ENCODE measurements around the gene LRRTM4.

Gene LRRTM4

DNA sequence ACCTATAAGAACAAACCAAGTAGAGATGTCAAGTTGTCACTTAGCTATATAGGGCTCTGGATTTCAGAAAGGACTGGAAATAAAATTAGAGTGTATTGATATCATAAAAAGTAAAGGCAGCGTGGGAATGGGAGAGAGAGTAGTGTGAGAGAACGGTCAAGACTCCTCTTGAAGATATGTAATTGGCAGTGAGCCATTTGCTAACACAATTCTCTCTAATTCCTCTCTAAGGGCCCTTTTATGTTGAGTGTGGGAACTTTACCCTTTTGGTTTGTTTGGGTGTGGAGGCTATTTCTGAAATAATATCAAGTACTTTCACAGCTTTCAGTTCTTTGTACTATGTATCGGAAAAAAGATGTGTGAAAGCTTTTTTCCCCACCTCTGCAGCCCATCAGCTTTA is 196.8 kb downstream of the LRRTM4 start:
- DNase-seq (ENCODE audit: extremely low read depth in 1 of 2, low read depth in 1 of 2): no peak

DNA sequence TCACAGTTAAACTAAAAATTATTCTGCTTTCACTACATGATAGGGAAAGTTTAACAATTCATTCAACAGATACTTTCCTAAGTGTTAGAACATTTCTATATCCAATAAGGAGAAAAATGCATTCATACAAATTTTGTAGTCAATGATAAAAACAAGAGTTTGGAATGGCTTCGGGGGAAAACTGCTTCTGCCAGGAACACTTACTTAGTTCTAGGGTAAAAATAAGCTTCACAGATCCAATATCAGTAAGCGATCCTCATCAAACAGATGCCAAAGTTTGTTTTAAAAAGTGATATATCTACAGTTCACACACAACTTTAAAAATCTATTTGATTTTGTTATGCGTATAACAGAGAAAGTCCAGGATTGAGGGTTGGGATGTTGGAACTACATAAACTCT is 199.7 kb downstream of the LRRTM4 start:
- no peak for DNase-seq (ENCODE audit: extremely low read depth in 1 of 2, low read depth in 1 of 2)

DNA sequence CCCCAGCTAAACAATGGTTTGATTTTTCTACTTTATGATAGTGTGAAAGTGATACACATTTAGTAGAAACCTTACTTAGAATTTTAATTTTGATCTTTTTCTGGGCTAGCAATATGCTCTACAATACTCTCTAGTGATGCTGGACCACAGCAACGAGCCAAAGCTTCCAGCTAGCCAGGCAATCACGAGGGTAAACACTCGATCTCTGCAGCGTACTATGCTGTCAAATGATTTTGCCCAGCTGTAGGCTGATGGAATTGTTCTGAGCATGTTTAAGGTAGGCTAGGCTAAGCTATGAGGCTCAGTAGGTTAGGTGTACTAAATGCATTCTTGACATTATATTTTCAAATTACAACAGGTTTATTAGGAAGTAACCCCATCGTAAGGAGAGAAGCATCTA is 207.5 kb downstream of the LRRTM4 start:
- no peak for DNase-seq (ENCODE audit: extremely low read depth in 1 of 2, low read depth in 1 of 2)

DNA sequence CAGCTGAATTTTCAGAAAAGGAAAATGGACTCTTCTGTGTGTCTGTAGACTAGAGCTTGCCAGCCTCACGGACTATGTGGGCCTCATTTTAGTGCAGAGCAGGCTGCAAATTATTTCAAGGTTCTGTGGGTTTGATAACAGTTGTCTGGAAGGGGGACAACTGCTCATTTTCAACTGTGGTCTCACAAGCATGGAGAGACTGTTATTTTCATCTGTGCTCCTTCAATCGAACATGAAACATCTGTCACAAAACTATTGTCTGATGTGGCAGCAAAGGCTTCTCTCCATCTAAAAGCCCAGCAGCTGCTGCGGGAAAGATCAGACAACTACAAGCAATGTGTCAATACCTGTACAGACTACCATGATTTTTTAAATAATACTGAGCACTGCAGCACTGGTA is 211.8 kb downstream of the LRRTM4 start:
- no peak for DNase-seq (ENCODE audit: extremely low read depth in 1 of 2, low read depth in 1 of 2)

DNA sequence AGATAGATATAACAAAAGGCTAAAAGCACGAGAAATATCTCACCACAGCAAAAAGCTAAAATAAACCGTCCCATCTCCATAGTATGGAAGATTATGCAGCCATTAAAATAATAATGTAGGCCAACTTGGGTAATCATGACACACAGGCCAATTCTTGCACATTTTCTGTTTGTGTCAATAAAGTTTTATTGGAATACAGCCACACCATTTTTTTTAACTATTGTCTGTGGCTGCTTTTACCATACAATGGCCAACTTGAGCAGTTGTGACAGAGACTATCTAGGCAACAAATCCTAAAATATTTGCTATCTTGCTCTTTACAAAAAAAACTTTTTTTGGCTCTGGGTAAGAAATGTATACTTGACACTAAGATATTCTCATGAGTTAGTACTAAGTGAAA is 212.5 kb downstream of the LRRTM4 start:
- no peak for DNase-seq (ENCODE audit: extremely low read depth in 1 of 2, low read depth in 1 of 2)

DNA sequence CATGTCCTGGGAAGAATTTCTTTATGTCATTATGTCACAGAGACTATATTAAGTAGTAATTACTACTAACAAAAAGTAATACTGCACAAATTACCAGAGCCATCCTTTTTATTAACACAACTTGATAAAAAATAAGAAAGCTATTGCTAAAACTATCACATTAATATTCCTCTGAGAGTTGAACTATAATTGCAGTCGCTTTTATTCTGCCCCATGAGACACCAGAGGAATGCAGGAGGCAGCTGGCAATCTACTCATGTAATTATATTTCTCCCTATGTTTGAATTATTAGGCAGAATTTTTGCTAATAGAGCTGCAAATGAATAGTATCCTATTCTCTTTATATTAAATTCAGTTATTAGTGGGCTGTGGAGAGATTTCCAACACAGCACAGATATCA is 220.7 kb downstream of the LRRTM4 start:
- no peak for DNase-seq (ENCODE audit: extremely low read depth in 1 of 2, low read depth in 1 of 2)

DNA sequence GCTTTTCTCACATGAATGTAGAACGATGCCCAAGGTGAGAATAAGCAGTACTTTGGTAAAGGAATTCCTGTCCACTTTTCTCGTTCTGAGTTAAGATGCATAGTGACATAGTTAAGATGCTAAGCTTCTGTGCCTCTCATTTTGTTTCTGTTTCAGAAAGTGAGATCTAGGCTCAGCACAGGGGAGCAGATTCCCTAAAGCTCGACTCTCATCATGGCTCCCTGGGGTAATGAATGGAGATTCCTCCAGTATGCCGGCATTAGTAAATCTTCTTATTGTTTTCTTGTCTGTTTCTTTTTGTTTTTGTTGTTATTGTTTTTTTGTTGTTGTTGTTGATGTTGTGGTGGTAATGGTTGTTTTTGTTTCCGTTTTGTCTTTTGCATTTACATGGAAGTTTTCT is 225.4 kb downstream of the LRRTM4 start:
- DNase-seq (ENCODE audit: extremely low read depth in 1 of 2, low read depth in 1 of 2): no peak

DNA sequence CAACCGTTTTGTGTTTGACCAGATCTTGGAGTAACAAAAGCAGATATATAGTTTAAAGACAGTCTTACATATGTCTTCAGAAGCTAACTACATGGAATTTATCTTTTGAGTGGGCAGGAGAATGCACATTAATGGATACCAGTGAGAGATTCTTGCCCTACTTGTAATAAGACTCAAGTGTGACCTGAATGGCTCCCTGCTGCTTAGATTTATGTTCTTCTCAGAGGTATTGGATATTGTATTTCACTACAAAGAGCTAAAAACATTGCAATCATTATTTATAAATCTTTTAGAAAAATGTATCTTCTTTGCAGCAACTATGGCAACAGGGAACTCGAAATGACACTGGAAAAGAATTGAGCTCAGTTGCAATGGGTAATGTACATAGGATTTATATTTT is 227.7 kb downstream of the LRRTM4 start:
- DNase-seq (ENCODE audit: extremely low read depth in 1 of 2, low read depth in 1 of 2): no peak

DNA sequence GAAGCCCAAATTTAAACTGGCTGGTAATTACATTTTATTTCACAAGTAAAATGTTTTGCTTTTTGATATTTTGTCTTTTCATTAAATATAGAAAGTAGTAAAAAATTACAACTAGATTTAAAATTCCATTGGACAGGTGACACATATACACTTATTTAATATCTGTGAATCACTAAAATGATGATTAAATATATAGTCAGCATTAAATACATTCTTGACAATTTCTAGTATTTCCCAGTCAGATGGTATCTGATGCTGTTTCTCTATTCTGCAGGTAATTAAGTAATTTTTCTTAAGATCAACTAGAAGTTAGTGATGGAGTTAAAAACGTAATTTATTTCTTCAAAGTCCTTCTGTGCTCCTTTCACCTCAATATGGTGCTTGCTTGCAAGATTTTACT is 237.8 kb downstream of the LRRTM4 start:
- no peak for DNase-seq (ENCODE audit: extremely low read depth in 1 of 2, low read depth in 1 of 2)

DNA sequence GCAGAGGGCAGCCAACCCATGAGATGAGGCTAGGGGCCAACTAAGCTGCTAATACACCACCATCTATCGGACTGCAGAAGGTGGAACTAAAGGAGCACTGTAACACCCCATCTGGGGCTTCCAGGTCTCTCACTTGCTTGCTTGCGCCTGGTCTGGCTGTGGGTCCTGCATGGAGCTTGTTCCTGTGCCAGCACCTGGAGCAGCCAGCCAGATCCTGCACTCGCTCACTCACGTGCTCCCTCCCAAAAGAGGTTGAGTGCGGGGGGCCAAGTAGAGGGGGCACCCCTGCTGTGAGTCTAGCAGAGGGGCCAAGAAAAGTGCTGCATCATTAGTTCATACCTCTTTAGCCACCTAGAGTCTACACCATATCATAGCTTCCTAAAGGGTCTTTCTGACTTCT is 250.9 kb downstream of the LRRTM4 start:
- no peak for DNase-seq (ENCODE audit: extremely low read depth in 1 of 2, low read depth in 1 of 2)

DNA sequence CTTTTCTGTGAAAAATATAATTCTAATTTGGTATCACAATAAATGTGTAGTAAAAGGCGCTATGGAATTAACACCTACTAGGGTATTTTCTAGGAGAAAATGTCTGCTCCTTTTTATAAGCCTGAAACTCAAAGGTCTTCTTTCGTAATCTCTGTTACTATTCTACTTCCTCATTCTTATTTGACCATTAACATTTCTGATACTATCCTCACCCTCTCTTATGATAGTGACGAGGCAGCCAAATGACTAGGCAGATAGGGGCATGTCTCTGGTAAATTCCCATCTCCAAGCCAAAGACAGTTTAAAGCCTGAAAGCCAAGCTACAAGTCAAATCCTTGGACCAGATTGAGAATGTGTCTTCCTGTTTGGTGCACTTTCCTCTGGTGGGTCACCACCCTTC is 251.7 kb downstream of the LRRTM4 start:
- DNase-seq (ENCODE audit: extremely low read depth in 1 of 2, low read depth in 1 of 2): no peak

DNA sequence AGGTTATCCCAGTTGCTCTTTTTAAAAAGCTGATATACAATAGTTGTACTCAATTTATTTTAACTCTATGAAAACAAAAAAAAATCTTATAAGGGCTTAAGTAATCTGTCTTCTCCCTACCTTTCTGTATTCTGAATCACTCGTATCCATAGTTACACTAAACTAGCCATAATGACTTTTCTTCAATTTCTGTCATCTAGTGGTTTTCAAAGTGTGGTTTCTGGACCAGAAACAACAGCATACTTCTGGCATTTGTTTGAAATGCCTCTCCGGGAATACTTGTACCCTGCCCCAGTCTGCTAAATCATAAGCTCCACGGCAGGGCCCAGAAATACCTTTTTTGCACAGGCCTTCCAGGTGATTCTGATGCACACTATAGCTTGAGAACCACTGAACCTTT is 253.6 kb downstream of the LRRTM4 start:
- DNase-seq (ENCODE audit: extremely low read depth in 1 of 2, low read depth in 1 of 2): no peak

DNA sequence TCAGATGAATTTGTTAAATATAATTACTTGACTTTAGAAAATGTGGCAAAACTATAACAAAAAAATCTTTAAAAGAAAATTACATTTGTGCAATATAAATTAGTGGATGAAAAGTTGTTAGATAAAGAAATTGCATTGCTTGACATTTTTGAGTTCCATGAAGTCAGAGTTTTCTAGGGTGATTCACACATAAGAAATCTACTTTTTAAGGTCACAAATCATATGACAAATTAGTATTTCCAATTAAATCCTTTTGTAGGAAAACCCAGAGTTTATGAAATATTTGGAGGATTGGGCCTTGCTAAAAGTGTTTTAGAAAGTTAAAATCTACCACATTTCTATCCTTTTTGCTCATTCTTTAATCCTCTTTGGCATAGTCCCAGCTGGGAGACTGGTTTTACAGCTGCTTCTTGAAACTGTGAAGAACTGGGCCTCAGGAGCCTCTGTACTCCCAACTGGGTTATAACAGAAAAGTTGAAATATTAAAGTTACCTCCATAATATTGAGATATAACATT is 289.2 kb downstream of the LRRTM4 start:
- no peak for DNase-seq (ENCODE audit: extremely low read depth in 1 of 2, low read depth in 1 of 2)

DNA sequence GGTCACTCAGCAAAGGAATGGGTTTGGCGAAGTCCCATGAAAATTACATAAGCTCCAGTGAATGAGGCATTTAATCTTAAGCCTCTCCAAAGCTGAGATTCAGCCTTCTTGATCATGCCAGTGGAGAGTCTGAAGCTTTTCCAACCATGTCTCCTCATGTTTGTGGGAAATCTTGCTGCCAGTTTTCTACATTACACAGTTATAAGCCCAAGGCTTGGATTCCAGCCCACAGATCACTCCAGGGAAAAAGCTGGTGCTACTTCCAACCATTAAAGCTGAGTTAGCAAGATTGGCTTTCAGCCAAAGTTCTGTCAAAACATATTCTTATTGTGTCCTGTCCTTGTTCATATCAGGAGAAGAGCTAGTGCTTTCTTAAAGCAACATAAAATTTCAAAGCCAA is 293.8 kb downstream of the LRRTM4 start:
- DNase-seq (ENCODE audit: extremely low read depth in 1 of 2, low read depth in 1 of 2): no peak

DNA sequence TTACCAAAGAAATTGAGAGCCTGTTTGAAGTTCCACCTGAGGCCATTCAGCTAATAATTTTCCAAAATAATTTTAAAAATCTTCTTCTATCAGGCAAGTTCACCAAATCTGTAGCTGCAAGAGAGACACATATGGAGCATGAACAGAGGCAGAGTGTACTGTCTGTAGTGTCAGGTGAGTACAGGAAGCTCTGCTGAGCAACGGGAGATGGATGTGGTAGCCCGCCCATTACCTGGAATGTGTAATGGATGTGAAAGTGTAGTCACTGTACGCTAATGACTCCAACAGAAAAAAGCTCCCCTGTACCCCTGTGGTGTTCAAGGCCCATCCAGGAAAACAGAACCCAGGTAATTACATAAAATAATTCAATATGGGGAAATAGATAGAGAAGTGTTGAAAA is 311.5 kb downstream of the LRRTM4 start:
- no peak for DNase-seq (ENCODE audit: extremely low read depth in 1 of 2, low read depth in 1 of 2)

DNA sequence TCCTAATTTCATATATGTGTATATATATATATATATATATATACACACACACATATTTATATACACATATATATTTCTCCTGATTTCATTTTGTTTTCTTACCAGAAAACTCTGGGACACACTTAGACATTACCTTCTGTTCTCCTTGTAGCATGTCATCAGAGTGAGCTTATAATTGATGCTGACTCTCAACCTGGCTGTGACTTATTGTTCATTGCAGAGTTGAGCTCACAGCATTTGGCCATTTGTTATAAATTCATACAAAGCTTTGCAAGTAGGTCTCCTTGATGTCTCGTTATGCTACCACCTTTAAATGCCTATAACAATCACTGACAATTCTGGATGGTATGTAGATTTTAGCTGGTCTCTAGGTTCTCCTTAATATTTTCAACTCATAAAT is 314.8 kb downstream of the LRRTM4 start:
- DNase-seq (ENCODE audit: extremely low read depth in 1 of 2, low read depth in 1 of 2): no peak

DNA sequence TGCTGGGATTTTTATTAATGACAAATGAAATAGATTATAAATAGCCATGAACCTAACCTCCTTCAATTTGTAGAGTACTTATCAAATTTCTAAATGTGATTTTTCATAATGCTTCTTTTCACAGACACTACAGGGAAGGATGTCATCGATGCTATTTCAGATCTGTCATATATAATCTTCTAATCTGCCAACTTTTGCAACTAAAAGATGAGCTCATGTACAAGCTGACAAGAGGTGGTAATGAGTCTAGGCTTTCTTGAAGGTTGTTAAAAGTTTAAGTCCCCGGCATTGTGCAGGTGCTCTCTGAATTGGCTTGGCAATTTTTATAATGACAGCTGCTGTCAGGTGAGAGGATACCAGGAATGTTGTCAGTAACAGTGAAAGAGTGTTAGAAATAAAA is 320.4 kb downstream of the LRRTM4 start:
- DNase-seq (ENCODE audit: extremely low read depth in 1 of 2, low read depth in 1 of 2): no peak

DNA sequence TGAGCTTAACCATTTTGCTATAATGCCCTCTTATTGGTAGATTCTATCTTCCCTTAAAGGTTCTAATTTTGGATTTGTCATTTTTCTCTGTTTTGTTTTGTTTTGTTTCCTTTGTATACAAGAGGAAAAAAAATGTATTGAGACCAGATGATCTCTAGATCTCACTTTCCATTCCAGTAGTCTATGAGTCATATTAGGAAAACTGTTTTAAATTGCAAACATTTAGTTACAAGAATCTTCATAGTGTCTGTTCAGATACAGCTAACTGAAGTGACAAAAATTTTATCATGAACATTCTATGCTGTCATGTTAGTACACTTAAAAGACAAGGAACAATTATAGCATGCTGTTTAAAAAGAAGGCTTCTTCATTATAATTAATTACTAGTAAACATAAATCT is 322.8 kb downstream of the LRRTM4 start:
- no peak for DNase-seq (ENCODE audit: extremely low read depth in 1 of 2, low read depth in 1 of 2)

DNA sequence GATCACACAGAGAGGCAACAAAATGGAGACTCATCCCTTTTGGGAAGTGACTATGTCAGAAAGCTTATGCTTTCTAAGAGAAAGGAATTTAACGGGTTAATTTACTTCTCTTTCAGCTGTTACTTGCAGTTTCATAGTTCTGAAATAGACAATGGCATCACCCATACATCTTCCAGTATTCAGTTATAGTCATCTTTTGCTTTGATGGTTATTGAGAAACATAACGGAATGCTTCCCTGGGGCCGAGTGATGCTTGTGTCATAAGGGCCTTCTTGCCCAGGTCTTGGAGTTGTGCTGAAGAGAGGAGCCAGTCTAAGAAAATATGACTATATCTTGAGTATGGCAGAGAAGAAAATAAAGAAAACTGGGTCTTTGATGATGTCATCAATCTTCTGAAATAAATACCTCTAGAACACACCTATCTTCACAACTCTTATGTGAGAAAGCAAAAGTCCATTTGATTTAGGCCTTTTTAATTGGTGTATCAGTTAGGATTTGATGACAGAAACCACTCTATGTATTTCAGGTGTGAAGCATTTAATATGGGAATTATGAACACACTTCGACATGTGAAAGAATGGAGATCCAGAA is 328.2 kb downstream of the LRRTM4 start:
- DNase-seq (ENCODE audit: extremely low read depth in 1 of 2, low read depth in 1 of 2): no peak

DNA sequence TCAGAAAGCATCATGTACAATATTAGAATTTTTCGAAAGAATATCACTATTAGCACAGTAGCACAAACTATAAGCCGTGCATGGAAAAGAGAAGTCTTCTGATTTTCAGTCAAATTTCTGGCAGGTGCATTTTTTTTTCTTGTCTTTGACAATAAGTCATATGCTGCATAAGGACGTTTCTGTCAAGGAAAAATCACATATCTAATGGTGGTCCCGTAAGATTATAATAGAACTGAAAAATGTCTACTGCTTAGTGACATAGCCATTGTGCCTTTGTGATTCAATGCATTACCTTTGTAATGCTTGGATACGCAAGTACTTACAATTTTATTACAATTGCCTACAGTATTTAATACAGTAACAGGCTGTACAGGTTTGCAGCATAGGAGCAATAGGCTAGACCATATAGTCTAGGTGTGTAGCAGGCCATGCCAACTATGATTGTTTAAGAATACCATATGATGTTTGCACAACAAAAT is 329.3 kb downstream of the LRRTM4 start:
- no peak for DNase-seq (ENCODE audit: extremely low read depth in 1 of 2, low read depth in 1 of 2)

DNA sequence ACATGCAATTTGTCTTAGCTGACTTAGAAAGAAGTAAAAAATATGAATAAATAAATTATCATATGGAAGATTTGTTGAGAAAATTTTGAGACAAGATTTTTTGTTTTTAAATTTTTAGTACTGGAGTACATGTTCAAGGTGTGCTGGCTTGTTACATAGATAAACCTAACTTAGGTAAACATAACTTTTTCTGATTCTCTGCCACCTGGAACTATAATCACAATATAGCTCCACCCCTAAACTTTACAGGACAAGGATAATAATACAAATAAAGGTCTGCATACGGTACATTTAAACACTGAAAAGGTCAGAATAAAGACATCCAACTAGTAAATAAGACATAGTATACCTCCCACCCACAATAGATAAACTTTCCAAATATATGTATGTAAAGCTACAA is 330.5 kb downstream of the LRRTM4 start:
- DNase-seq (ENCODE audit: extremely low read depth in 1 of 2, low read depth in 1 of 2): no peak

DNA sequence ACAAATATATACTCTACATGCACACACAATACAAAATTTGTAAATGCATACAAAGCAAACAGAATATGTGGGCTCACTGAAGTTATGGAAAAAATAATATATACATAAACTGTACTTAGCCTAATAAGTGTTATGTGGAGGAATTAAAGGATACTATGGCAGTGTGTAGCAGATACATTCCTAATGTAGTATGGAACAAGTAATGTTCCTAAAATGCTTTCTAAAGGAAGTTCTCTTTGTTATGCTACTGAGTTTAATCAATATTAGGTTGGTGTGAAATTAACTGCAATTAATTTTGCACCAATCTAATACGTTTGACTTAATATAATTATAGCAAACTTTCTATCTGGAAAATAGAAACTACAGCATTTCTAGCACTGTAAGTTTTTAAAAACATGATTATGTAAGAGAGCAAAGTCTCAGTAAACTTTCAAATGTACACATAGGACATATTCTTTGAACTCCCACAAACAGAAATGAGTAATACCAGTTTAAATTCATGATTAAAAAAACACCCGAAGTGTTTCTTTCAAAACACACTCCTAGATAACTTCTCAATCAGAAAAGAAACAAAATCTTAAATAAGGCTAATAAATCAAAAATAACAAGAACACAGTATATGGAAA is 331.3 kb downstream of the LRRTM4 start:
- DNase-seq (ENCODE audit: extremely low read depth in 1 of 2, low read depth in 1 of 2): no peak

DNA sequence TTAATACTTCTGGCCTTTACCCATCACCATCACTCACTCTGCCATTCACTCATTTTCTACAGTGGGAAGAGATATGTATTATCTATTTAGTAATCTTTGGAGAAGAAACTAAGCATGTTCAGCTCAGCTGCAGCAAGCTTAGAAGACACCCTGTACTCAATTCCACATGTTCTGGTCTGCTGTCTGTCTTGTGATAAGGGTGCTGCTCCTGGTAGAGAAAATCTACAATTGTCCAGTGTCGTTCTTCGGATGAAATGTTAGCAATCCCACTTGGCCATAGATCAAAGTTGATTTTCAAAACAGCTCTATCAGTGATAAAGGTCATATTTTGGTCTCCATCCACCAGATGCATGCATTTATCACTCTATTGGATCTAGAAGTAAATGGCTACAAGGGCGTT is 337.1 kb downstream of the LRRTM4 start:
- DNase-seq (ENCODE audit: extremely low read depth in 1 of 2, low read depth in 1 of 2): no peak

Measured in stimulated activated CD8-positive, alpha-beta memory T cell treated with anti-CD3 and anti-CD28 coated beads, Interleukin-7, amount 100 ng/mL, for 48 hours (primary cell).